HG02571 (cell line): ENCODE results near the gene FCAMR.

ENCODE experiments used
- ATAC-seq: cut with Tn5 transposase; IDR thresholded peaks from one replicate; pipeline ENCODE4 v1.9.1; 2021; ENCODE audit warnings: mild to moderate bottlenecking, moderate library complexity; ENCODE audit not compliant: unreplicated experiment

Gene FCAMR, protein sequence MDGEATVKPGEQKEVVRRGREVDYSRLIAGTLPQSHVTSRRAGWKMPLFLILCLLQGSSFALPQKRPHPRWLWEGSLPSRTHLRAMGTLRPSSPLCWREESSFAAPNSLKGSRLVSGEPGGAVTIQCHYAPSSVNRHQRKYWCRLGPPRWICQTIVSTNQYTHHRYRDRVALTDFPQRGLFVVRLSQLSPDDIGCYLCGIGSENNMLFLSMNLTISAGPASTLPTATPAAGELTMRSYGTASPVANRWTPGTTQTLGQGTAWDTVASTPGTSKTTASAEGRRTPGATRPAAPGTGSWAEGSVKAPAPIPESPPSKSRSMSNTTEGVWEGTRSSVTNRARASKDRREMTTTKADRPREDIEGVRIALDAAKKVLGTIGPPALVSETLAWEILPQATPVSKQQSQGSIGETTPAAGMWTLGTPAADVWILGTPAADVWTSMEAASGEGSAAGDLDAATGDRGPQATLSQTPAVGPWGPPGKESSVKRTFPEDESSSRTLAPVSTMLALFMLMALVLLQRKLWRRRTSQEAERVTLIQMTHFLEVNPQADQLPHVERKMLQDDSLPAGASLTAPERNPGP

DNA sequence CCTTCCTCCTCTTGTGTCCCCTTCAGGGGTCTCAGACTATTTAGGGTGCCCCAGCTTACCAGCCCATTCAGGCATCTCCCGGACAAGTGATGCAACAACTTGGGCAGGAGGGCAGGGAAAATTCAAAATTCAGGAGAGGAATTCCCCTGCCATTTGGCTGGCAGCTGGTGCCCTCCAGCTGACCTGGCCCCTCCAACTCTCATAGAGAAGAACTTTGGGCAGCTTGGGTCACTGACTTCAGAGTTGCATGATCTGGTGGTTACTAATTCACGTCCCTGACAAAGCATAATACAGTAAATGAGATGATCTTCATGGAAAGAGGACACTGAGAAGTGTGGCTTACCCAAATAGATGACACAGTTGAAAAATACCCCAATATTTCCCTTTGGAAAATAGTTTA, at the start of gene FCAMR:
Gene FCAMR, minus strand, starts transcription at position 15 of the 400 bp plus-strand sequence. CDS start 335 bp downstream, outside the sequence.
- ATAC-seq = no peak

DNA sequence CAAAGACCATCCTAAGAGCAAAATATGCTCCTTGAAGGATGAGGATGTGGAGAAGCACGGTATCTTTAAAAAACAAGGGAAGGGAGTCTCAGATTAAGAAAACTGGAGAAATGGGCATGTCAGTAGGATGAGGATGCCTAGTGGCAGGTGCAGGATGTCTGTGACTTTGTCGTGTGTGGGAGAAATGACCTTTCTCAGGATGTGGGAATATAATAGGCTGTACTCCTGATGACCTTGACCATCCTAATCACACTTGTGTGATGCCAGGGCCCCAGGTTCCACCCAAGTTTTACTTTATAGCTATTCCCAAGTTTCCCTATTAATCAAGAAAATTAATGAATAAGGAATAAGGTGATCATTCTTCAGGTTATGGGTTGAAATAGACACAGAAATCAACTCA, 49.4 kb upstream of the FCAMR start:
- no peak for ATAC-seq

DNA sequence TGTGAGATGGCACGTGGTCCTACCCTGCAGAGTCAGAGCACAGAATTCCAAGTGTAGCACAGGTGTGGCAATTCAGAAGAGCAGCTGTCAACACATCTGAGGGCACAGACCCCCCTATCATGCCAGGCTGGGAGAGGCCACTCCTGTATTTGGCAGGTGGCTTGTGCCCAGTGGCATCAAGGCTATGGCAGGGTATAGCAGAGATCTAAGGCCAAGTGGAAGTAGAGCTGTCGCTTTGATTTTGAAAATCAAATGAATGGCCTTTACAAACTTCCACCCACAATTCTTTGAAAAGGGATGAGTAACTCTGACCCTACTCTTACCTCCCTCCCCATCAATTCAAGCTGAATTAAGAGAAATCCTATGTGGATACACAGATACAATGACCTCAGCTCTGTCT, 48.9 kb upstream of the FCAMR start:
- no peak for ATAC-seq

DNA sequence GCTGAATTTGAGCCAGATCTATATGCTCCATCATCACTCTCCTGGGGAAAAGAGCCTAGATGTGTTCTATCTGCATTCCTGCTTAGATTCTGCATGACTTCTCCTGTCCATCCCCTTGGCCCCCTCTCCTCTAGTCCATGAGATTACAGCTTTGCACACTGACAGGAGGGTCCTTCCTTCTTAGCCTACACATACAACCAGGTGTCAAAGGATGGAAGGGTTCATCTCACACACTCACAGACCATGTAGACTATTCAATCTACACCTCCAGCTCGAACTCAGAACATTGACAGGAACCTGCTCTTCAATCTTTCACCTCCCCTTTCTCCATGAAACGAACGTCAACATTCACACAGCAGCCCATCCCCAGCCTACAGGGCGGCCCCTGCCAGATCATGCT, 48.4 kb upstream of the FCAMR start:
- no peak for ATAC-seq

DNA sequence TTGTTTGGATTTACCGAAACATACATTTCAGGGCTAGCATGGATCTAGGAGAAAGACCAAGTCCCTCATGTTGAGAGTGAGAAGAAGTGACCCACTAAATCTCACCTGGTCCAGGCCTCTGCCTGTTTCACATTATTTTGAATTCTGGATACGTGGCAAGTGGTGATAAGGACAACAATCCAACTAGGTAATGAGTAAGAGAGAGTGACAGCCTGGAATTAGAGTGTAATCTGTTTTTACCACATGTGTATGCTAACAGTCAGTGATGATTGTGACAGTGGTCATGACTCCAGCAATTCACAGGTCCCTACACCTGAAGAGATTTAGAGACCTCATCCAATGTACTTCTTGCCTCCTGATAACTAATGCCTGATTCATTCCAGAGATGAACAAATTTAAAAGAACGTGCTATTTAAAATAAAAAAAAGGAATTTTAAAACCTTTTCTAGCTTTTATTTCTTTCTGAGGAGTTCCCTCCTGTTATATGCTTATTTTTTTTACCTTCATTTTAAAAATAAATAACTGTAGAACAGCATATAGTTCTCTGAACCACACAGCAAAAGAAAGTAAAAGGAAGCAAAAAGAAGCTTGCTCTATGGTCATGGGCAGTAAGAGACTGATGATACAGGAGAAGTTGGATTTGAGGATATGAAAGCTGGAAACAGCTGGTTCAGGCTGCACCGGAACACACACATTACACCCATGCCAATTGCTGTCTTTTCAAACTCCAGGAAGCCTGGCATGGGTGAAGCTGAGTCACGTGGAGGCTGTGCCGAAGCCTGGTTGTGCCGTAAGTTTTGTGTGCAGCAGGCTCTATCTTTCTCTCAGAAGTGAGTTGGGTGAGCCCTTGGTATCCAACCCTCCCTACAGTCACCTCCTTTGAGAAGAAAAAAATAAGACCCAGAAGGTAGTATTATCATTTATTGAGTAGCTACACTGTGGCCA, 47.6 kb upstream of the FCAMR start:
- no peak for ATAC-seq

DNA sequence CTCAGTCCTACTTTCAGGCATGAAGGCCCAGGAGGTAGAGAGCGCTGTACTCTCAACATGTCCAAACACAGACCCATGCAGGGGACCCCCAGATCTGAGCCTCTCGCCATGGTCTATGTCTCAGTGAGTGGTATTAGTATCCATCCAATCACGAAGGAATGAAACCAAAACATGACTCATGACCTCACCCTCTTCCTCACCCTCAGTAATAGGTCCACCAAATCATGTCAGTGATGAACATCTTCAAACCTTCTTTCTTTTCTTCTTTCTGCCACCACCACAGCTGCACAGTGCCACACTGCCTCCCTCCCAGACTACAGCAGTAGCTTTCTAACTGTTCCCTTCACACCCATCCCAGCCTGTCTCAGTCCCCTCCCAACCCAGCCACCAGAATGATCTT, 45.5 kb upstream of the FCAMR start:
- no peak for ATAC-seq

DNA sequence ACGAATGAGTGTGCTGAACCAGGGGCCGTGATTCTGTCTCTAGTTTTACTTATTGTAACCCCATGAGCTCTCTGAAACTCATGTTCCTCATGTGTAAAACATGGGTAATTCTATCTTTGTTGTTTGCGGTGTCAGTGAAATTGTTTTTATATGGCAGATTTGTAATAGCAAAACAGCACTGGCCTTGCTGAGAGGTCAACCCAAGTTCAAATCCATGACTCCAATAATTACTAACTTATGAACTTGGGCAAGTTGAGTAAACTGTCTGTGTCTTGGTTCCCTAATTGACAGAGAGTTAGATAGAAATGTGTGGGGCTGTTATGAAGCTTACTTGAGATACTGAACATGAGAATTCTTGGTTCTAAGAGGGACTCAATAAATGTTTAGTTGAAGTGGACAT, 44.5 kb upstream of the FCAMR start:
- no peak for ATAC-seq

DNA sequence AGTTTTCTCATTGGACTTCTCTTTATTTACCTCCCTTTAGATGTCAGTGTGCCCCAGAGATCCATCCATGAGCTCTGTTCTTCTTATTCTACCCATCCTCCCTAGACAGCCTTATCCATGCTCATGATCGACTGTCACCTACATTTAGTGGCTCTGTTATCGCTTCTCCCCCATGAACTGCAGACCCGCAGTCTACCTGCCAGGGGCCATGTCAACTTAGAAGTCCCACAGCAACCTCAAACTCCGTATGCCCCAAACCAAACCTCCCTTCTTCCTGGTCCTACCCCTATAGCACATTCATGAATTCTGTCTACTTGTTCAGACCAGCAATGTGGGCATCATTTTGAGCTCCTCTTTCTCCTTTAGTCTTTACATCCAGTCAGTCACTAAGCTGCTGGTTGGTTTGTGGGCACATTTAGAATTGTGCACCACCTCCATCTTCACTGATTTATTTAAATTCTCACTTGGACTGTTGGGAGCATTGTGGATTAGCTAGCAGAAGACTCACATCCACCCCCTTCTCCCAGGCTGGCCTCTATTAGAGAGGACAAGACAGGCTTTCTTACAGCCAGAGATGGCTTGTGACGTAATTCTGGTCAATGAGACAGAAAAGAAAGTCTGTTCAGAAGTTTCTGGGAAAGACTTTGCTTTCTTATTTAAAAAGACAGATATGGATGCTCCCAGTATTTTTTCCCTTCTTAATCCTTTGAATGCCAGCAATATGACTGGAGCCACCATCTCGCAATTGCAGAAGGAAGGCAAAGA, 43.2 kb upstream of the FCAMR start:
- no peak for ATAC-seq

DNA sequence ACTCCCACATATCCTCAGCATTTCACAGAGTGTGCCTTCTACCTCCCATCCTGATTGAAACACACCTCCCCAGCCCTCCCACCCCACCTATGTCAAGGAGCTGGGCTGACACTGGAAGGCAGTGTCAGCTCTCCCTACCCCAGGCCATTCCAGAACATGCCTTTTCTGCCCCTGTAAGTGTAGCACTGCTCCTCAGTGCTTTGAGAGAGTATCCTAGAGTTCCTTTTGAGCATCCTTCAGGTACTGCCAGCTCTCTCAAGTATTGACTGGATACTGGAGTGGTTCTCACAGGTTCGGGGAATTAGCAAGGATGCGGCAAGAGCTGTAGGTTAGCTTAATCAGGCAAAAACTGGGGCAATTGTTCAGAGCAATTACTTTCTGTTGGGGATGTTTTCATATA, 40.5 kb upstream of the FCAMR start:
- ATAC-seq = no peak

DNA sequence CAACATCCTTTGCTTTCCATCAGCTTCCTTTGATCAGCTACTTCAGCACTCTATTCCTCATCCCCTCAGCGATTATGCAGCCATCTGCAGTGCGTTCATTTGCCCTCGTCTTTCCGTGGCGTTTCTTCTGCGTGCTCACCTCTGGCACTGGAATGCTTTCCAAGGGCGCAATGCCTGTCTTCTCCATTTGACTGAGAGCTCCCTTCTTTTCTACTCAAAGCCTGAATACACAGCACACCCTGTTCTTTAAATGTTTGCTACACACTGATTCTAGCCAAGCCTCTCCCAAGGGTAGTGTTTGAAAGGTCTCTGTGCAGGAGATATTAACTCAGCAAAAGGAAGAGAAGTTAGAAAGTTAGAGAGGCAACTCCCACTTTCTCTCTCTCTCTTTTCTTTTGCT, 39.7 kb upstream of the FCAMR start:
- no peak for ATAC-seq

DNA sequence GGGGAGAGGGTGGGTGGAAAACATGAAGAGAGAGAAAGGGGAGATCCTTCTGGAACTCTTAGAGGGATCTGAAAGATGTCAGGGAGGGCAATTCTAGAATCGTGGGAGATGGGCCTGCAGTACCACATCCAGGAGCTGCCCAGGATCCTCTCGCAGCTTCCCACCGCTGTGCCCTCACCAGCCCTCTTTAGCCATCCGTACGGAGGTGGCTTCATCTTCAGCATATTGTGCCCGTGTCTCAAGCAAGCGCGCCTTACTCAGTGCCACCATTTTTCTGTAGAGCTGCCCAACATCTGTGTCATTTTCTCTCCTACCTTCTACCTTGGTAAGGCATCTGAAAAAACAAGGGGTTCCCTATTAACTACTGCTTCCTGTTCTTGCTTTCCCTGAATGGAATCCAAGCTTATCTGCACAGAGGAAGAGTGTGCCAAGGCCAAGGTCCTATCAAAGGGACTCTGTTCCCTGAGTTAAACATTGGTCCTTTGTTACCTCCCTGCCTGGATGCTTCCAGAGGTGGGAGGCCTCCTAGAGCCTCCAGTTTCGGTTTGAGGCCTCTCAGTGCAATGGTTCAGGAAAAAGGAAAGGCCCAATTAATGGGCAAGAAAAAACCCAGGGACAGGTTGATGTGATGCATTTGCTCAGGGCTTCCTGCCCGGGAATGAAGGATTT, 39.1 kb upstream of the FCAMR start:
- ATAC-seq = no peak

DNA sequence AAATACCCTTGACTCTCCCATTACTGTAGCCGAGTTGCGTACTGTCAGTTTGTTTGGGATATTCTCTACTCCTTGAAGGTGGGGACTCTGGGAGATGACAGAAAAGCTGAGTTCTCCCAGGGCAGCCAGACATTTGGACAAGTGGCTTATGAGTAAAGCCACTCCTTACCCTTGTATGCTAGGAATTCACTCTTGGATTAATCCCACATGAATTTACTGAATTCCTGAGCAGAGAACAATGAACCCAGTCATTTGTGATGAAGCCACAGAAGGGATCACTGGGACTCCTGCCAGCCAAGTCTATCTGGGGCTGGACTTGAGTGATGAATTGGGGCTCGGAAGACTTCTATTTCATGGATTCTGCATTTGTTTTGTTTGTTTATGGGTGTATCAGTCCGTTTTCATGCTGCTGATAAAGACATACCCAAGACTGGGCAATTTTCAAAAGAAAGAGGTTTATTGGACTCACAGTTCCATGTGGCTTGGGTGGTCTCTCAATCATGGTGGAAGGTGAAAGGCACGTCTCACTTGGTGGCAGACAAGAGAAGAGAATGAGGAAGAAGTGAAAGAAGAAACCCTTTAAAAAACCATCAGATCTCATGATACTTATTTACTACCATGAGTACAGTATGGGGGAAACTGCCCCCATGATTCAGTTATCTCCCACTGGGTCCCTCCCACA, 37.2 kb upstream of the FCAMR start:
- ATAC-seq = no peak

DNA sequence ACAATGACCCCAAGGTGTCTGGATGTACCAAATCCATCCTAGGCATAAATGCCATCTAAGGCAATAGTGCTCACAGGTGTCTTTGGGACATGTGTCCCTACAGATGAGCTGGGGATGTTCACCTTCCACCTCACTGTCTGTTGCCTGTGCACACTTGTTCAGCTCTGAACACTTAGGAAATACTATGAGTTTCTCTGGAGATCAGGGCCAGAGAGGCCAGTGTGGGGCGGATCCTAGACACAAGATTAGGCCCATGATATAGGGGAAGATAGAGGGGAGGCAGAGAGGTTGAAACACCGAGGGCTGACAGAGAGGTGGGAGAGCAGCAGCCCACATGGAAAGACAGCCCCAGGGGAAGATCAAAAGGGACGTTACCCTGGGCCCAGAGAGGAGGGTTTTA, 36.7 kb upstream of the FCAMR start:
- ATAC-seq = no peak

DNA sequence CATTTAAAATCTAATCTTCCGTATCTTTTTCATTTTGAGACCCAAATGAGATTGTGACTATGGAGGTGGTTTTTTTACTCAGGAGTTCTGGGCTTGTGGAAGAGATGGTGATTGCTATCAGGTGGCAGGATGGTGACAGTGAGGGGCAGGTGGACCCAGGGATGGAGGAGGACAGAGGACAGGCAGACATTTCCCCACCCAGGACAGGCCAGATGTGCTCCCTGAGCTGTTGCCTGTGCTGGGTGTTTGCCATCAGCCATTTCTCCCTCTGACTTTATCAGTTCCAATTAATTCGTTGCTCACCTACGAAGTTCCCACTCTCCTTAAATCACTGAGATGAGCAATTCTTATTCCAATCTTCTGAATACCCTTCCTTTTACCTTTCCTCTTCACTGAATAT, 35.8 kb upstream of the FCAMR start:
- ATAC-seq = no peak

DNA sequence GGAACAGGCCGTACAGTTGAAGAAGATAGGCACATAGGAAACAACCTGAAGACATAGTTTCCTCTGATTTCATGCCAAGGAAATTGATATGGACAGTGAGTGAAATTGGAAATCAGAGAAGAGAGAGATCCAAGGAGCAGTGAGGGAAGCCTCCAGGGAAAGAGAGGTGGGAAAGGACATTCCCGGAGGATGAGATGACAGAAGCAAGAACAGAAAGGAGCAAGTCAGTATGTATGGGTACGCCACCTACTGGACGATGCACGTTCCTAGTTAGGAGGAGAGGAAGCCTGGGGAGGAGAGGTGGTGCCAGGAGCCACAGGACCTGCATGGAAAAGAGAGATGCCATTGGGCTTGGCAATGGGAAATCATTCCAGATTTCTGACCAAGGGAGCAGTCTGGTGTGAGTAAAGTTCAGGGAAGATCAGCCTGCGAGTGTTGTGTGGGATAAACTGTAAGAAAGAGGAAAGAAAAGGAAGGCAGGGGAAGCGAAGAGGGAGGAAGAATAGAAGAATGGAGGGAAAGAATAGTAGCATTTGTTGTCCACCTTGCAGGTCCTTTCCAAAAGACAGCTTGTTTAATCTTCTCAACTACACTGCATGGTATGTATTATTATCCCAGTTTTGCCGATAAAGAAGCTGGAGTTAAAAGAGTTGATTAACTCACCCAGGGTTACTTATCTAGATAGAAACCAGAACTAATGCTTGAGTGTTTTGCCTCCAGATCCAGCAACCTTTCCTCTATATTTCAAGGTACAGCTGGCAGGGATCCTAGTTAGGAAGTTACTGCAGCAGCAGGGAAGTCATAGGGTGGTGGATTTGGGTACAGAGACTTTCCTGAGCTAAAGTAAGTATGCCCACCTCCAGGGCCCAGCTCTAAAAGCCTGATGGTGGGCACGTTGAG, 34.9 kb upstream of the FCAMR start:
- ATAC-seq = no peak

DNA sequence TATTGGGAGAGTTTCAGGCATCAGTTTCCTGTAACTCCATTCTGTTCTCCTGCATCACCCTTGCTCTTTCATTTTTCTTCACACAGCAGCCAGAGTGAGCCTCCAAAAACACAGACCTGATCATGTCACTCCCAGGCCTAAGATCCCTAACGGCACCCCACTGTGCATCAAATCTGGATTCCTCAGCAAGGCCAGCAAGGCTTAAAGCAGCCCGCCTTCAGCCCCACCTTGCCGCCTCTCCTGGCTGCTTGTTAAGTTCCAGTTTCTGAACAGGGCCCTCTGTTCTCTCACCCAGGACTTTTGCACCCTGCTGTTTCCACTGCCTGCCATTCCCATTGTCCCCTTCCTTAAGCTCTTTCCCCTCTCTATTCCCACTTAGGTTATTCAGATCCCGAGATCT, 33.0 kb upstream of the FCAMR start:
- no peak for ATAC-seq

DNA sequence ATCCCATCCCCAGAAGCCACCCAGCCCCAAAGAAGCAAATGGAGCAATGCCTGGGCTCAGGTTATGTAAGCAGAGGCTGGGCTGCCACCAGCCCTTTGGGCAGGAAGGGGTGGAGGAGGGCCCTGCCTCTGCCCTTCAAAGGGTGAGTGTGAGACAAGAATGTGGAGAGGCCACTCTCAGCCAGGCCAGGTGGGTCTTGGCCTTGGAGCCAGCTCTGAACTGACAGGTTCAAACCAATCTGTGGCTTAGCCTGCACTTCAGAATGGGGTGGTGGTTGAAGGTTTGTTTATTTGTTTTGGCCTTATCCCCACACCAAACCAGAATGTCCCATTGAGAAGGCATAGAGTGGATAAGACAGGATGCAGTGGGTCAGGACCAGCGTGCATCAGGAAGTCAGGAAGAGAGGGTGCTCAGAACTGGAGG, 32.5 kb upstream of the FCAMR start:
- no peak for ATAC-seq

DNA sequence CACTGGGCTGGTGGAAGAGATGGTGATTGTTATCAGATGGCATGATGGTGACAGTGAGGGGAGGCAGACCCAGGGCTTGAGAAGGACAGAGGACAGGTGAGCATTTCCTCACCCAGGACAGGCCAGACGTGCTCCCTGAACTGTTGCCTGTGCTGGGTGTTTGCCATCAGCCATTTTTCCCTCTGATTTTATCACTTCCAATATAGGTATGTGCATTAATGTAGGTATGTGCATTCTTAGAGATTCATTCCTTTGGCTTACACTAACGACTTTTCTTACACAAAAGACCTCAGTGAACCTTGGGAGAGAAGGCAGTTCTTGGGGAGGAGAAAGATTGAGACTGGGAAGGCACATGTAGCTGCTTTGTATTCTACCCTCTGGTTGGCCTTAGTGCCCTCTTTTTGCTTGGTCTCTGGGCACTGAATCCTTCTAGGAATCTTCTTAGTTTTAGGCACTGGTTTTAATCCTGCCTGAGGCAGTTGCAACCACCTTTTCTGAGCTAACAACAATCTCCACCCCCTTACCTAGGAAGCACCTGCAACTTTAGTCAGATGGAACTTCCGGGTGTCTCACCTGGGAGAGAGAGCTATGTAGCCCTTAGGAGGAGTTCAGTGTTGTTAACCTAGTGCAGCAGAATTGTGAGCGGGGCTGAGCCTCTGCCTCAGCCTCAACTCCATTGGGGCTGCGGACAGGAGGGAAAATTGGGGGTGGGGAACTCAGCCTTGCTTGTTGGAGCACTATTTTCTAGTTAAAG, 31.4 kb upstream of the FCAMR start:
- ATAC-seq = no peak
